GM12891 (cell line): ENCODE results near the gene CATSPER1. TPM values are rescaled to one million over a fixed set of nuclear protein-coding genes. Genes with fewer than 3 reads are reported as not detected.
A peak's percentile ranks its signal among the peaks of the same experiment; 100 is the strongest.

Experiments
- DNase-seq: peaks from one replicate; pipeline ENCODE4 v3.0.0; 2011; ENCODE audit warnings: low spot score; ENCODE audit not compliant: insufficient read length
- FAIRE-seq: peaks from 2 replicates; lab custom pipeline; 2011; peaks lifted over from hg19 to GRCh38; lab: Jason Lieb, UNC
- PAX5 ChIP-seq: IDR thresholded peaks from 2 replicates; pipeline ENCODE4 v1.6.1; 2011; ENCODE audit warnings: low read length, moderate library complexity, mild to moderate bottlenecking; ENCODE audit not compliant: insufficient read depth, severe bottlenecking
- POLR2A ChIP-seq: IDR thresholded peaks from 2 replicates; pipeline ENCODE4 v1.6.1; 2011; ENCODE audit warnings: low read depth, low read length, control low read depth
- POLR2AphosphoS5 ChIP-seq: IDR thresholded peaks from 2 replicates; pipeline ENCODE4 v1.6.1; 2011; ENCODE audit warnings: low read depth, low read length, control low read depth
- POU2F2 ChIP-seq: IDR thresholded peaks from 2 replicates; pipeline ENCODE4 v1.6.1; 2011; ENCODE audit warnings: low read depth, mild to moderate bottlenecking, control low read depth, low read length, moderate library complexity
- SPI1 ChIP-seq: IDR thresholded peaks from 2 replicates; pipeline ENCODE4 v1.6.1; 2011; ENCODE audit warnings: low read depth, low read length, control low read depth
- TAF1 ChIP-seq: IDR thresholded peaks from 2 replicates; pipeline ENCODE4 v1.6.1; 2011; ENCODE audit warnings: low read depth, low read length, control low read depth
- polyA plus RNA-seq: library from polyadenylated mRNA; unstranded; fragments of >200 nt; gene quantifications from one replicate; pipeline ENCODE4 v1.2.1, GENCODE V29; 2012; ENCODE audit warnings: low read depth, missing spikeins, inconsistent platforms; ENCODE audit not compliant: missing spikeins

CATSPER1 gene
- not detected for polyA plus RNA-seq

DNA sequence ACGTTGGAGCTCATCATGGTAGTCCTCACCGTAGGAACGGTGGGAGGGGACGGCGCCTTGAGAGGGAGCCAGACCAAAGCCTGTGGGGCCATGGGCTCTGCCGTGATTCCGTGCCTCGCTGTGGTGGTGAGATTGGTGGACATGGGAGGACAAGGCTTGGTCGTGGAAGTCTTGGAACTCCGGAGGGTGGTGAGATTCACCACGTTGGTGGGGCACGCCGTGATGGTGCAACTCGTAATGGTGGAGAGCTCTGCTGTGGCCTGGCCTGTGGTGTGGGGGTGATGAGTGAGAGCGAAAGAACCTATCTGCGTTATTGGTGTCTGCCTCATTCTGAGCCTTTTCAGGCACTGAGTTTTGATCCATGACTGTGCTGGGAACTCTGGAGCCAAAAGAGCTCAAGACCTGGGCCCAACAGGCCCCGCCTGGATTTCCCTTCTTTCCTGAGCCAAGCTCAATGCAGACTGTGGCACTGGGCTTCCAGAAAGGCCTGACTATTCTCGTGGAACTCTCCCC is at the start of gene CATSPER1:
TSS of gene CATSPER1 (minus strand) at position 463 of the 513 bp plus-strand sequence. CDS start at position 363, 100 bp downstream.
- DNase-seq (no peak), FAIRE-seq (no peak)
- TF ChIP-seq SPI1 (no peak), TAF1 (no peak), PAX5 (no peak), POLR2A (no peak), POU2F2 (no peak), POLR2AphosphoS5 (no peak)

DNA sequence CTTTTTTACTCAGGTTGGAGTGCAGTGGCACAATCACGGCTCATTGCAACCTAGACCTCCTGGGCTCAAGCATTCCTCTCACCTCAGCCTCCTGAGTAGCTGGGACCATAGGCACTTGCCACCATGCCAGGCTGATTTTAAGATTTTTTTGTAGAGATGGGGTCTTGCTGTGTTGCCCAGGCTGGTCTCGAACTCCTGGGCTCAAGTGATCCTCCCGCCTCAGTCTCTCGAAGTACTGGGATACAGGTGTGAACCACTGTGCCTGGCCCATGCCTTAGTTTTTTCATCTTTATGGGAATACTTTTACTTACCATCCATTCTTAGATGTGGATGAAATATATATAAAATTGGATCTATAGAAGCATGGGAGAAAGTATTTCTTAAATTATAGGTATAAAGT is 49.0 kb upstream of the CATSPER1 start:
- no peak for DNase-seq
- FAIRE-seq, result no peak
- no peak for TF ChIP-seq SPI1
- TF ChIP-seq POLR2A, result no peak
- TF ChIP-seq PAX5, result no peak
- no peak for TF ChIP-seq TAF1
- no peak for TF ChIP-seq POU2F2
- TF ChIP-seq POLR2AphosphoS5, result no peak

DNA sequence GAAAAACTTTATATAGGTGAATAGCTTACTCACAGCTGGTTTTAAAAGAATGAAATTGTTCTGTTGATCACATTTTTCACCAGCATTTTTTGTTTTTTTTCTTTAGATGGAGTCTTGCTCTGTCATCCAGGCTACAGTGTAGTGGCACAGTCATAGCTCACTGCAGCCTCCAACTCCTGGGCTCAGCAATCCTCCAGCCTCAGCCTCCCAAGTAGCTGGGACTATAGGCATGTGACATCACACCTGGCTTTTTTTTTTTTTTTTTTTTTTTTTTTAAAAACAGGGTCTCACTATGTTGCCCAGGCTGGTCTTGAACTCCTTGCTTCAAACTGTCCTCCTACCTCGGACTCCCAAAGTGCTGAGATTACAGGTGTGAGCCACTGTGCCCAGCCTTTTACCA is 47.4 kb upstream of the CATSPER1 start:
- TF ChIP-seq POU2F2 (no peak), POLR2AphosphoS5 (no peak), POLR2A (no peak), PAX5 (no peak), SPI1 (no peak), TAF1 (no peak)
- FAIRE-seq (no peak), DNase-seq (no peak)

DNA sequence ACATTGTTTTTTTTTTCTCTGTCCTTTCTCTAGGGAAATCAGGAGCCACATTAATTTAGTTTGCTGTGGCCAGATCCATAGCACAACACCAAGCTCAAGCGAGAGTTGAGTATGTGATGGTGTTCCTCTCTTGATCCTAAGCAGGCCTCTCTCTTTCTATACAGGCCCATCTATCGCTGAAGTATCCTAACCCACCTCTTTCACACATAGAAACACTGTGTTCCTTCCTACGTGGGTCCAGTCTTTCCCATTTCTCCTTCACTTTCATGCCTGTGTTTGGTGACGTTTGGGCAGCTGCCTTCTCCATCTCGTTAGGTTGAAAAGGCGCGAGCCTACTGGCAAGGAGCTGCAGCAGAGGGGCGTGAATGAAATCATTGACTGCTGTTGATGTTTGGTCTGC is 46.2 kb upstream of the CATSPER1 start:
- FAIRE-seq, result no peak
- no peak for TF ChIP-seq TAF1
- no peak for TF ChIP-seq POLR2AphosphoS5
- TF ChIP-seq POLR2A, result no peak
- no peak for TF ChIP-seq POU2F2
- no peak for TF ChIP-seq SPI1
- TF ChIP-seq PAX5, result no peak
- no peak for DNase-seq

DNA sequence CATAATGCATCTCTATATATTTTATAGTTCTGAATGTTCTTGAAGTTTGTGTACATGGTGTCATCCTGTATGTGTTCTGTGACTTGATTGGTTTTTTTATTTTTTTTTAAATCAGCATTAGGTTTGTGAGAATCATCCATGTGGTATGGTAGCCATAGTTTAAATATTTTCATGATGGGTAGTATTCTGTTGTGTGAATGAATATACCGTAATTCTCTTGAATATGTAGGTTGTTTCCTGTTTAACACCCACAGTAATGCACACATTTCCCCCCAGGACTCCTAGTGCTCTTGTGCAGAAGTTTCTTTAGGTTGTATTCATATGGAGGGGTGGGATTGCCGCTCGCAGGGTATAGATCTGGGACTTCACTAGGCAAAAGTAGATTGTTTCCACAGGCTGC is 45.8 kb upstream of the CATSPER1 start:
- FAIRE-seq (no peak), DNase-seq (no peak)
- TF ChIP-seq POU2F2 (no peak), SPI1 (no peak), POLR2A (no peak), TAF1 (no peak), PAX5 (no peak), POLR2AphosphoS5 (no peak)

DNA sequence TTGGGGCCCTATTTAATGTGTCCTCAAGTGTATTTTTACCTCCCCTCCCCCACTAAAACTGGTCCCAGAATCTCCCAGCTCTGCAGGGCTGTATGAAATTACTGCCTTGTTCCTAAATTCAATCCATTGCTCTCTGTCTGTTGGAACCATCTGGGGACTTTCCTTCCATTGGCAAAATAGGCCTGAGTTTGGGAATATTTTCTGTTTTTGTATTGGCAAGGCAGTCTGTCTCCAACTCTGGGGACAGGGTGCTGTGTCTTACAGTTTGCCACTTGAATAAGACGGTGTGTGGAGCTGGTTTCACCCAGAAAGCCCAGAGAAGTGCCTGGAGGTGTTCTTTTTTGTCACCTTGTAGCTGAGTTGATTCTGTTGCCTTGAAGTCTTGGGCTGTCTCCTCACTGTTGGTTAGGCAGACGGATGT is 45.1 kb upstream of the CATSPER1 start:
- DNase-seq (no peak), FAIRE-seq (peak; percentile 38)
- no peak for TF ChIP-seq TAF1
- TF ChIP-seq SPI1, result no peak
- no peak for TF ChIP-seq PAX5
- no peak for TF ChIP-seq POLR2AphosphoS5
- no peak for TF ChIP-seq POU2F2
- no peak for TF ChIP-seq POLR2A

DNA sequence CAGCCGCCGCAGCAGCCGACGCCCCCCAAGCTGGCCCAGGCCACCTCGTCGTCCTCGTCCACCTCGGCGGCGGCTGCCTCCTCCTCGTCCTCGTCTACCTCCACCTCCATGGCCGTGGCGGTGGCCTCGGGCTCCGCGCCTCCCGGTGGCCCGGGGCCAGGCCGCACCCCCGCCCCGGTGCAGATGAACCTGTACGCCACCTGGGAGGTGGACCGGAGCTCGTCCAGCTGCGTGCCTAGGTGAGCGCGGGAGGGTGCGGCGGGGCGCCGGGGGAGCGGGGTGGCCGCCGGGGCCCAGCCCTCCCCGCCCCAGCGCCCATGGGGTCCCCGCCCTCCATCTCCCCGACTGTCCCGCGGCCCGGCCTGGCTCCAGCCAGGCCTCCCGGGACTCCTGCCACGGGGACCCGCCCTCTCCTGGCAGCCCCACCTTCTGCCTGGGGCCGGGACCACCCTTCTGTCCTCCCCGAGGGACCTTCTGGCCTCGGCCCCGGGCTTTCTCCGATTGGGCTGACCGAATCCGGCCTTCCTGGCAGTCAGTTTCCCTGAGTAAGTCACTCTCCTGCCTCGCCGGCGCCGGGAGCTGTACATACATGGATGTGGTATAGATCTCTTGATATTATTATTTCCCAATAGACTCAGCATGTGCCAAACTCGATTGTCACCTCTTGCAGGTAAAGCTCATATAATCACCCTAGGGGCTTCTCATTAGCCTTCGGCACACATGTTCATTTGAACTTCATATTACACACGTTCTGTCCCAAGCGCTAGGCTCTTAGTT is 44.5 kb upstream of the CATSPER1 start:
- no peak for DNase-seq
- no peak for TF ChIP-seq SPI1
- TF ChIP-seq POU2F2, result no peak
- TF ChIP-seq PAX5, result no peak
- no peak for TF ChIP-seq POLR2A
- no peak for TF ChIP-seq TAF1
- no peak for TF ChIP-seq POLR2AphosphoS5
- no peak for FAIRE-seq

DNA sequence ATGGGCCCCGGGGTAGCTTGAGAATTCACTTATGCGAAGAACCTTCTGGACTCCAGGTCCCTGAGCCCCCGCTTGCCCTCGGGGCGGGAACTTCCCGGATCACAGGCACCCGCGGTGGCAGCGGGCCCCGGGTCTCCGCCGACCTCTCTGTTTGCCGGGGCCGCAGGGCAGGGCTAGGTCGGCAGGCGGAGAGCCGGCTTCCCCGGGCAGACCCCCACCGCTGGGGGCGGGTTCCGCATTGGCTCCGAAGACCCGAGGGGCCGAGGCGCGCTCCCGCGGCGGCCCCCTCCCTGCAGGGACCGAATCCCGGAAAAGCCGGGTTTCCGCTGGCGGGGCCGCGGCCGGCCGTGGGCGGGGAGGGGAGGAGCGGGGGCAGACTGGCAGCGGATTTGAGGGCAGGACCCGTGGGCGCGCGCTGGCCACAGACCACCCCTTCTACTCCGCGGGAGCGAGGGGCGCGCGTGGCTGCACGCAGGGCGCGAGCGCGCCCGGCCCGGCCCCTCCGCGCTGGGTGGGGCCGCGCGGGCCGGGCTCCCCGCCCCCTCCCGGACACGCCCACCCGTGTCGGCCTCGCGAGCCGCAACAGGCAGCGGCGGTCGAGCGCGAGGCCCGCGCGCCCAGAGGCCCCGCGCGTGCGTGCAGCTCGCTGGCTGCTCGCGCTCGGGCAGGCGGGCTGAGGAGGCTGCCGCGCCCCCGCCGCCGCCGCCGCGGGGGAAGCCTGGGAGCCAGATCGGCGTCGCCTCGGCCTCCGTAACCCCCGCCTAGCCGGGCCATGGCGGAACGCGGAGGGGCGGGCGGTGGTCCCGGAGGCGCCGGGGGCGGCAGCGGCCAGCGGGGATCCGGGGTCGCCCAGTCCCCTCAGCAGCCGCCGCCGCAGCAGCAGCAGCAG is 43.7 kb upstream of the CATSPER1 start, which contains the start of gene PACS1:
TSS of gene PACS1 (plus strand) at position 558 of the 889 bp plus-strand sequence. CDS start at position 773, 215 bp downstream.
- FAIRE-seq, result peak; percentile 89
- TF ChIP-seq POU2F2, result no peak
- TF ChIP-seq SPI1, result no peak
- TF ChIP-seq POLR2AphosphoS5, result peak; percentile 65
- peak; percentile 39; the same call in 1 of the 2 replicates for TF ChIP-seq POLR2A
- DNase-seq, result peak; percentile 76
